PC-9 (cell line): ENCODE measurements around the gene SMIM29. TPM values are rescaled to one million over a fixed set of nuclear protein-coding genes. Genes with fewer than 3 reads are reported as not detected.

Experiments used
- BruUV-seq: library from RNA; stranded (reverse); fragments of 400-500 nt; replicated peaks from 2 replicates; lab custom pipeline; 2021; lab: Mats Ljungman, UMichigan
- CTCF ChIA-PET: fragments of 300-600 bp; sonication (Branson Sonifier 250); formaldehyde crosslinking; loops from one replicate; lab custom pipeline; 2022; ENCODE audit warnings: antibody characterized with exemption; lab: Charles Lee
- POLR2A ChIA-PET: fragments of 300-600 bp; sonication (Branson Sonifier 250); formaldehyde crosslinking; loops from one replicate; lab custom pipeline; 2022; ENCODE audit warnings: antibody characterized with exemption; ENCODE audit not compliant: unreplicated experiment; lab: Charles Lee
- DNase-seq, 2 experiments: peaks; one replicate each; pipeline versions ENCODE4 v3.0.0 to v3.0.0-alpha.2; 2015 to 2022; ENCODE audit warnings: mixed read lengths in 1 of 2
- H2AFZ ChIP-seq: fragments of 200-600 bp; sonication (generic); 2 replicates; pipeline ENCODE4 v1.8.1; 2017; ENCODE audit warnings: antibody characterized with exemption
- H3F3A ChIP-seq: fragments of 200-600 bp; sonication (generic); 2 replicates; pipeline ENCODE4 v1.8.1; 2017; ENCODE audit warnings: antibody characterized with exemption, mild to moderate bottlenecking, low read depth; ENCODE audit not compliant: insufficient read depth
- H3K27ac ChIP-seq: fragments of 200-600 bp; sonication (generic); 2 replicates; pipeline ENCODE4 v1.6.1; 2016; ENCODE audit warnings: mixed run types
- H3K27me3 ChIP-seq: fragments of 200-600 bp; sonication (generic); 2 replicates; pipeline ENCODE4 v1.6.1; 2016; ENCODE audit warnings: low read depth, mixed run types; ENCODE audit not compliant: insufficient read depth
- H3K36me3 ChIP-seq: fragments of 200-600 bp; sonication (generic); 2 replicates; pipeline ENCODE4 v1.6.1; 2016; ENCODE audit warnings: low read depth, mixed run types
- H3K4me1 ChIP-seq: fragments of 200-600 bp; sonication (generic); replicated peaks from 2 replicates; pipeline ENCODE4 v1.6.1; 2016; ENCODE audit warnings: mixed run types; ENCODE audit not compliant: insufficient read depth
- H3K4me2 ChIP-seq: fragments of 200-600 bp; sonication (generic); 2 replicates; pipeline ENCODE4 v1.6.1; 2017; ENCODE audit warnings: mixed run types
- H3K4me3 ChIP-seq: fragments of 200-600 bp; sonication (generic); 2 replicates; pipeline ENCODE4 v1.6.1; 2016; ENCODE audit warnings: mixed run types
- H3K79me2 ChIP-seq: fragments of 200-600 bp; sonication (generic); 2 replicates; pipeline ENCODE4 v1.6.1; 2017; ENCODE audit warnings: low read depth, mixed run types
- H3K9me2 ChIP-seq: fragments of 200-600 bp; sonication (generic); 2 replicates; pipeline ENCODE4 v1.8.1; 2017; ENCODE audit warnings: mild to moderate bottlenecking; ENCODE audit not compliant: insufficient read depth
- H3K9me3 ChIP-seq: fragments of 200-600 bp; sonication (generic); 2 replicates; pipeline ENCODE4 v1.8.1; 2016; ENCODE audit warnings: low read depth; ENCODE audit not compliant: insufficient read depth
- H4K20me1 ChIP-seq: fragments of 200-600 bp; sonication (generic); 2 replicates; pipeline ENCODE4 v1.8.1; 2017; ENCODE audit not compliant: insufficient read depth
- CTCF ChIP-seq: fragments of 200-600 bp; sonication (generic); conservative IDR thresholded peaks from 2 replicates; pipeline ENCODE4 v1.6.1; 2017; ENCODE audit warnings: mixed run types, antibody characterized with exemption, mild to moderate bottlenecking, moderate library complexity
- EZH2 ChIP-seq: fragments of 200-600 bp; sonication (generic); IDR thresholded peaks from 2 replicates; pipeline ENCODE4 v1.8.0; 2017; ENCODE audit warnings: antibody characterized with exemption, low read depth
- intact Hi-C: fragments of 100-400 bp; cut with micrococcal nuclease; formaldehyde crosslinking; loops from one replicate; pipeline ENCODE4 v1.10.0; 2022; ENCODE audit not compliant: unreplicated experiment
- total RNA-seq: library from RNA; stranded (reverse); gene quantifications from 2 replicates; pipeline ENCODE4 v1.2.3, GENCODE V29; 2021

The SMIM29 gene
- total RNA-seq, 1 experiment from 2014 or later, result 35.2 TPM

GRCh38 chr6:34213772-34214171 is 35.0 kb downstream of the SMIM29 start:
- Histone ChIP-seq H2AFZ (no peak overlapping the region), H3K27ac (no peak overlapping the region), H4K20me1 (no peaks in the 10 kb centered on the region), H3K27me3 (no peaks in the 10 kb centered on the region), H3K4me2 (no peak overlapping the region), H3K9me2 (no peaks in the 10 kb centered on the region), H3K36me3 (no peaks in the 10 kb centered on the region), H3F3A (peaks cover 13% of the 10 kb centered on the region), H3K9me3 (no peaks in the 10 kb centered on the region), H3K79me2 (no peaks in the 10 kb centered on the region), H3K4me3 (no peak overlapping the region), H3K4me1 (no peaks in the 10 kb centered on the region)
- DNase-seq, result no peak
- no peak for TF ChIP-seq CTCF
- TF ChIP-seq EZH2, result no peak
- no TSS peak for BruUV-seq
- ChIA-PET CTCF (no interaction called here), POLR2A (no interaction called here)
- intact Hi-C loops, result no loop called here

GRCh38 chr6:34207695-34208443 is 40.9 kb downstream of the SMIM29 start:
- intact Hi-C loops, result no loop called here

GRCh38 chr6:34206726-34207125 is 42.1 kb downstream of the SMIM29 start:
- intact Hi-C loops, result no loop called here
- Histone ChIP-seq H3K9me2 (no peaks in the 10 kb centered on the region), H3K9me3 (no peaks in the 10 kb centered on the region), H3K4me1 (no peaks in the 10 kb centered on the region), H3K4me2 (no peak overlapping the region), H2AFZ (no peak overlapping the region), H3K4me3 (no peak overlapping the region), H3K36me3 (no peaks in the 10 kb centered on the region), H3K79me2 (no peaks in the 10 kb centered on the region), H3F3A (peaks cover 10% of the 10 kb centered on the region; the same call in 1 of the 2 replicates), H3K27ac (no peak overlapping the region), H4K20me1 (no peaks in the 10 kb centered on the region), H3K27me3 (no peaks in the 10 kb centered on the region)
- CTCF ChIA-PET, result interaction anchor here (0.5 kb wide), 1 partner anchor 209 kb away, joined by 6 read pairs; no protein-coding TSS in a partner anchor
- no peak for DNase-seq
- no peak for TF ChIP-seq CTCF
- TF ChIP-seq EZH2, result no peak
- POLR2A ChIA-PET, result no interaction called here
- BruUV-seq, result no TSS peak

More at GRCh38 chr6:34207695-34208443, 40.9 kb downstream of the SMIM29 start:
- Histone ChIP-seq H3K9me3 (no peaks in the 10 kb centered on the region), H2AFZ (no peak overlapping the region), H4K20me1 (no peaks in the 10 kb centered on the region), H3K4me3 (no peak overlapping the region), H3K79me2 (no peaks in the 10 kb centered on the region), H3F3A (peaks cover 10% of the 10 kb centered on the region; the same call in 1 of the 2 replicates), H3K36me3 (no peaks in the 10 kb centered on the region), H3K9me2 (no peaks in the 10 kb centered on the region), H3K4me1 (no peaks in the 10 kb centered on the region), H3K27me3 (no peaks in the 10 kb centered on the region), H3K27ac (no peak overlapping the region), H3K4me2 (no peak overlapping the region)
- no peak for DNase-seq
- CTCF ChIA-PET, result no interaction called here
- BruUV-seq, result no TSS peak
- POLR2A ChIA-PET, result no interaction called here
- TF ChIP-seq EZH2 (no peak), CTCF (no peak)
